NCI-H82 treated with DMSO at 0.1 percent for 48 hours (cell line): ENCODE data around the gene R3HDM2.
"Not testable (repeated sequence)": the region's sequence is repeated elsewhere in the genome, so short reads cannot be mapped to it uniquely, and the experiment has no call there.

Experiments
- DNase-seq: peaks from one replicate; lab custom pipeline; 2025; ENCODE audit not compliant: unreplicated experiment; lab: John Stamatoyannopoulos, UW

The R3HDM2 gene

GRCh38 chr12:57429473-57430111 lies 1.3 kb downstream of the R3HDM2 start:
- no peak for DNase-seq

- DNase-seq = no peak
Observed at GRCh38 chr12:57428965-57429364, 1.9 kb downstream of the R3HDM2 start.

GRCh38 chr12:57426948-57427347 lies 3.9 kb downstream of the R3HDM2 start:
- not testable (repeated sequence) for DNase-seq

- no peak for DNase-seq
Observed at GRCh38 chr12:57420482-57420881, 10.4 kb downstream of the R3HDM2 start.

GRCh38 chr12:57419495-57419894 lies 11.3 kb downstream of the R3HDM2 start:
- no peak for DNase-seq

- no peak for DNase-seq
Observed at GRCh38 chr12:57418255-57418654, 12.6 kb downstream of the R3HDM2 start.

- no peak for DNase-seq
Observed at GRCh38 chr12:57416039-57416996, 14.5 kb downstream of the R3HDM2 start.

GRCh38 chr12:57415088-57415487 lies 15.8 kb downstream of the R3HDM2 start:
- DNase-seq = no peak

- DNase-seq = not testable (repeated sequence)
Observed at GRCh38 chr12:57414160-57414559, 16.7 kb downstream of the R3HDM2 start.

GRCh38 chr12:57410534-57410933 lies 20.3 kb downstream of the R3HDM2 start:
- no peak for DNase-seq

GRCh38 chr12:57404966-57405640 lies 25.7 kb downstream of the R3HDM2 start:
- DNase-seq = no peak

- not testable (repeated sequence) for DNase-seq
Observed at GRCh38 chr12:57402156-57402555, 28.7 kb downstream of the R3HDM2 start.

- no peak for DNase-seq
Observed at GRCh38 chr12:57401165-57401564, 29.7 kb downstream of the R3HDM2 start.

- DNase-seq = not testable (repeated sequence)
Observed at GRCh38 chr12:57399718-57400463, 31.0 kb downstream of the R3HDM2 start.

- no peak for DNase-seq
Observed at GRCh38 chr12:57397441-57397840, 33.4 kb downstream of the R3HDM2 start.

GRCh38 chr12:57395121-57395520 lies 35.7 kb downstream of the R3HDM2 start:
- no peak for DNase-seq

- no peak for DNase-seq
Observed at GRCh38 chr12:57390174-57390573, 40.7 kb downstream of the R3HDM2 start.

GRCh38 chr12:57389033-57389432 lies 41.8 kb downstream of the R3HDM2 start:
- DNase-seq = no peak

- no peak for DNase-seq
Observed at GRCh38 chr12:57388425-57388824, 42.4 kb downstream of the R3HDM2 start.

- DNase-seq = no peak
Observed at GRCh38 chr12:57386187-57386720, 44.6 kb downstream of the R3HDM2 start.

- no peak for DNase-seq
Observed at GRCh38 chr12:57385586-57385985, 45.3 kb downstream of the R3HDM2 start.
